Stimulated activated naive CD8-positive, alpha-beta T cell treated with anti-CD3 and anti-CD28 coated beads, Interleukin-15, Interleukin-2, amounts not matched to agents 100 ng/mL and 50 ng/mL, for 24 hours (primary cell): ENCODE data around the gene CYB5D1.
A peak's percentile ranks its signal among the peaks of the same experiment; 100 is the strongest.

Source experiments
- H3K27ac Mint-ChIP-seq: one replicate; pipeline ENCODE4 v1.8.0; 2021; ENCODE audit warnings: mild to moderate bottlenecking, mixed read lengths
- H3K27me3 Mint-ChIP-seq: one replicate; pipeline ENCODE4 v1.8.0; 2021; ENCODE audit warnings: mixed read lengths
- H3K36me3 Mint-ChIP-seq: one replicate; pipeline ENCODE4 v1.8.0; 2021; ENCODE audit warnings: low read depth, mixed read lengths
- H3K4me1 Mint-ChIP-seq: one replicate; pipeline ENCODE4 v1.8.0; 2021; ENCODE audit warnings: low read depth, mixed read lengths
- H3K4me3 Mint-ChIP-seq: one replicate; pipeline ENCODE4 v1.8.0; 2021; ENCODE audit warnings: mild to moderate bottlenecking, mixed read lengths
- H3K9me3 Mint-ChIP-seq: one replicate; pipeline ENCODE4 v1.8.0; 2021; ENCODE audit warnings: mixed read lengths

The CYB5D1 gene

DNA sequence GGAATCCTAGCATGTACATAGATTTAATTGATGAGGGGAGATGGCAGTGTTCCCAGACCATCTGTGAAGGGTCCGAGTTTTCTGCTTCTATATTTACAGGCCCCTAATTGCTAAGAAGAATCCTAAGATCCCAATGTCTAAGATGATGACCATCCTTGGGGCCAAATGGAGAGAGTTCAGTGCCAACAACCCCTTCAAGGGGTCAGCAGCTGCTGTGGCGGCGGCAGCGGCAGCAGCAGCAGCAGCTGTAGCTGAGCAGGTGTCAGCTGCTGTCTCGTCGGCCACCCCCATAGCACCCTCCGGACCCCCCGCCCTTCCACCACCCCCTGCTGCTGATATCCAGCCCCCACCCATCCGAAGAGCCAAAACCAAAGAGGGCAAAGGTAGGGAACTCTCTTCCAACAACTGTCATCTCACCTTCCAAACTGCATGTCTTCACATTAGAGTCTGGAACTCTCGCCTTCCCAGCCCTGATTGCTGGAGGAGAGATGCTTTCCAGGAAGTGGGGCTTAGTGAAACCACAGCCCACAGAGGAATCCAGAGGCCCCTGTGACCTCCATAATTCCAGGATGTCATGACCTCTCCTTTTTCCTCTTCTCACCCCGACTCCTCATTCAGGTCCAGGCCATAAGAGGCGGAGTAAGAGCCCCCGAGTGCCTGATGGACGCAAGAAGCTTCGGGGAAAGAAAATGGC is 35.5 kb downstream of the CYB5D1 start:
- H3K36me3 Mint-ChIP-seq, result peaks cover 72% of the 10 kb centered on the region
- H3K27ac Mint-ChIP-seq, result peak overlapping the region; percentile 23
- H3K9me3 Mint-ChIP-seq, result no peaks in the 10 kb centered on the region
- peaks cover 17% of the 10 kb centered on the region for H3K4me1 Mint-ChIP-seq
- no peak overlapping the region for H3K4me3 Mint-ChIP-seq
- no peaks in the 10 kb centered on the region for H3K27me3 Mint-ChIP-seq

GRCh38 chr17:7894226-7894625 is 36.4 kb downstream of the CYB5D1 start:
- H3K4me1 Mint-ChIP-seq, result peaks cover 17% of the 10 kb centered on the region
- H3K27ac Mint-ChIP-seq, result no peak overlapping the region
- H3K27me3 Mint-ChIP-seq, result no peaks in the 10 kb centered on the region
- H3K36me3 Mint-ChIP-seq, result peaks cover 81% of the 10 kb centered on the region
- no peaks in the 10 kb centered on the region for H3K9me3 Mint-ChIP-seq
- H3K4me3 Mint-ChIP-seq, result no peak overlapping the region

DNA sequence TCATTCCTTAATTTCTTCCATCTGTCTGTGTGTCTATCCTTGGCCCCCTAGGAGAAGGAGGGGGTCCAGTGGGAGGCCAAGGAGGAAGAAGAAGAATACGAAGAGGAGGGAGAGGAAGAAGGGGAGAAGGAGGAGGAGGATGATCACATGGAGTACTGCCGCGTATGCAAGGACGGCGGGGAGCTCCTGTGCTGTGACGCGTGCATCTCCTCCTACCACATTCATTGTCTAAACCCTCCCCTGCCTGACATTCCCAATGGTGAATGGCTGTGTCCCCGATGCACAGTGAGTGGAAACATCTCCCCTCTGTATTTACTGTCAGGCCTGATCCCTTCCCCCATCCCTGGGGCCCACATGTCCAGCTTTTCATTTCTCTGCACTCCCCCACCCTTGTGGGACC is 37.1 kb downstream of the CYB5D1 start:
- Mint-ChIP-seq H3K9me3 (no peaks in the 10 kb centered on the region), H3K27me3 (no peaks in the 10 kb centered on the region), H3K4me3 (no peak overlapping the region), H3K4me1 (peaks cover 17% of the 10 kb centered on the region), H3K36me3 (peaks cover 82% of the 10 kb centered on the region), H3K27ac (peak overlapping the region; percentile 13)

DNA sequence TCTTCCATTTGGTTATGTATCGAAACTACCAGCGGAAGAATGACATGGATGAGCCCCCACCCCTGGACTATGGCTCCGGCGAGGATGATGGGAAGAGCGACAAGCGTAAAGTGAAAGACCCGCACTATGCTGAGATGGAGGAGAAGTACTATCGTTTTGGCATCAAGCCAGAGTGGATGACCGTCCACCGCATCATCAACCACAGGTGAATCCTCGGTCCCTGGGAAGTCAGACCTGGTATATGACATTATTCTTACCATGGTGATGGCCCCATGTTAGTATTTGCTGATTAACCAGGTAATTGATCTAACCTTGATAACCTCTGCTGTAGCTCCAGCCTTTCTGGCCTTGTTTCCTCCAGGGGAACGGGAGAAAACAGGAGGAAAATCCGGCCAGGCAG is 39.3 kb downstream of the CYB5D1 start:
- Mint-ChIP-seq H3K27me3 (no peaks in the 10 kb centered on the region), H3K4me3 (no peak overlapping the region), H3K4me1 (peaks cover 13% of the 10 kb centered on the region), H3K9me3 (no peaks in the 10 kb centered on the region), H3K27ac (peak overlapping the region; percentile 88), H3K36me3 (peaks cover 73% of the 10 kb centered on the region)

GRCh38 chr17:7897773-7898172 is 40.0 kb downstream of the CYB5D1 start:
- H3K9me3 Mint-ChIP-seq, result no peaks in the 10 kb centered on the region
- H3K27me3 Mint-ChIP-seq, result no peaks in the 10 kb centered on the region
- peaks cover 76% of the 10 kb centered on the region for H3K36me3 Mint-ChIP-seq
- peak overlapping the region; percentile 88 for H3K27ac Mint-ChIP-seq
- peaks cover 13% of the 10 kb centered on the region for H3K4me1 Mint-ChIP-seq
- peak overlapping the region; percentile 7 for H3K4me3 Mint-ChIP-seq

DNA sequence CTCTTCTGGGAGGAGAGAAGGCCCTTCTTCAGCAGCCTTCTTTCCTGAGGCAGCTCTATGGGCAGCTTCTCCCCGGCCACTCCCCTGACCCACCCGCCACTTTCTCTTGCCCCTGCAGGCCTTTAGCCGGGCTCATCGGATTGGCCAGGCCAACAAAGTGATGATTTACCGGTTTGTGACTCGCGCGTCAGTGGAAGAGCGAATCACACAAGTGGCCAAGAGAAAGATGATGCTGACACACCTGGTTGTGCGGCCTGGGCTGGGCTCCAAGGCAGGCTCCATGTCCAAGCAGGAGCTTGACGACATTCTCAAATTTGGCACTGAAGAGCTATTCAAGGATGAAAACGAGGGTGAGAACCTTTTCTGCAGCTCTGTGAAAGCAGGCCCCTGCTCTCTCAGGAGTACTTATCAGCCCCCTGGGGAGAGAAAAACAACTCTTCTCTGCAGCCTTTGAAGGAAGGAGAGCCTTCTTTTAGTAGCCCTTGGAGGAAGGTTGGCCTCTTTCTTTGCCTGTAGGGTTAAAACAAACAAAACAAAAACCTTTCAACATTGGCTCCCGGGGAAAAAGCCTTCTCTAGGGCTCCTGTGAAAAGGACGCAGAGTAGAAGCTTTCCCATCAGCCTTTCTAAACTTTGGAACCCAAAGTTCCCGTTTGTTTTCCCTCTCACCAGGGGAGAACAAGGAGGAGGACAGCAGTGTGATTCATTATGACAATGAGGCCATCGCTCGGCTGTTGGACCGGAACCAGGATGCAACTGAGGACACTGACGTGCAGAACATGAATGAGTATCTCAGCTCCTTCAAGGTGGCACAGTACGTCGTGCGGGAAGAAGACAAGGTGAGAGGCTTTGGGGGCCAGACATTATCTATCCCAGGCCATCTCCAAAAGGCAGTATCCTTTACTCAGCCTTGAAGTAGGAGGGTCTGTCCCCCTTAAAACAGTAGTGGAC is 45.6 kb downstream of the CYB5D1 start:
- Mint-ChIP-seq H3K9me3 (no peaks in the 10 kb centered on the region), H3K27ac (no peak overlapping the region), H3K4me3 (no peak overlapping the region), H3K36me3 (peaks cover 71% of the 10 kb centered on the region), H3K27me3 (no peaks in the 10 kb centered on the region), H3K4me1 (no peaks in the 10 kb centered on the region)

DNA sequence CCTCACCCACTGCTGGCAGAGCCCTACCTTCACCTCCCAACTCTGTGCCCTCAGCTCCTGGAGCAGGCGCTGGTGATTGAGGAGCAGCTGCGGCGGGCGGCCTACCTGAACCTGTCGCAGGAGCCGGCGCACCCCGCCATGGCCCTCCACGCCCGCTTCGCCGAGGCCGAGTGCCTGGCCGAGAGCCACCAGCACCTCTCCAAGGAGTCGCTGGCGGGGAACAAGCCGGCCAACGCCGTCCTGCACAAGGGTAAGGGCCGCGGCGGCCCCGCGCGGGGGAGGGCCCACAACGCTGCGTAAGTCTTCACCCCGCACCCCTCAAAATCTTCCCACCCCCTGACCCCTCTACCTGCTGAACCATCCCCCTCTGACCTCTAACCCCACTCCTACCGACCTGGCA is 51.3 kb downstream of the CYB5D1 start:
- H3K27ac Mint-ChIP-seq, result no peak overlapping the region
- no peaks in the 10 kb centered on the region for H3K9me3 Mint-ChIP-seq
- no peaks in the 10 kb centered on the region for H3K27me3 Mint-ChIP-seq
- H3K4me3 Mint-ChIP-seq, result no peak overlapping the region
- peaks cover 11% of the 10 kb centered on the region for H3K4me1 Mint-ChIP-seq
- peaks cover 60% of the 10 kb centered on the region for H3K36me3 Mint-ChIP-seq

DNA sequence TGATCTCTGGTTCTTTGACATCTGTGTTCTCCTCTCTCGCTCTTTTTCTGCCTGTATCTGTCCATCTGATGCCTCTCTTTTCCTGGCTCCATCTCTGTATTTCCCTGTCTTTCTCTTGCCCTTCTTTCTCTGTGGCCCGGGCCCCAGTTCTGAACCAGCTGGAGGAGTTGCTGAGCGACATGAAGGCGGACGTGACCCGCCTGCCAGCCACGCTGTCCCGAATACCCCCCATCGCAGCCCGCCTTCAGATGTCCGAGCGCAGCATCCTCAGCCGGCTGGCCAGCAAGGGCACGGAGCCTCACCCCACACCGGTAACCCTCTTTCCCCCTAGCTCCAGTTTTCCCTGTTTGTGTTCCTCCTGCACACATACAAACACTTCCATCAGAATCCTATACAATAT is 52.5 kb downstream of the CYB5D1 start:
- no peak overlapping the region for H3K4me3 Mint-ChIP-seq
- H3K9me3 Mint-ChIP-seq, result no peaks in the 10 kb centered on the region
- peaks cover 20% of the 10 kb centered on the region for H3K4me1 Mint-ChIP-seq
- peaks cover 49% of the 10 kb centered on the region for H3K36me3 Mint-ChIP-seq
- no peak overlapping the region for H3K27ac Mint-ChIP-seq
- H3K27me3 Mint-ChIP-seq, result no peaks in the 10 kb centered on the region

GRCh38 chr17:7910711-7911110 is 52.9 kb downstream of the CYB5D1 start:
- Mint-ChIP-seq H3K36me3 (peaks cover 47% of the 10 kb centered on the region), H3K4me3 (no peak overlapping the region), H3K9me3 (no peaks in the 10 kb centered on the region), H3K27me3 (no peaks in the 10 kb centered on the region), H3K27ac (peak overlapping the region; percentile 23), H3K4me1 (peaks cover 24% of the 10 kb centered on the region)

- H3K36me3 Mint-ChIP-seq, result peaks cover 47% of the 10 kb centered on the region
- peak overlapping the region; percentile 23 for H3K27ac Mint-ChIP-seq
- H3K4me1 Mint-ChIP-seq, result peaks cover 24% of the 10 kb centered on the region
- no peaks in the 10 kb centered on the region for H3K9me3 Mint-ChIP-seq
- H3K4me3 Mint-ChIP-seq, result no peak overlapping the region
- H3K27me3 Mint-ChIP-seq, result no peaks in the 10 kb centered on the region
Measured at GRCh38 chr17:7911116-7911515, 53.3 kb downstream of the CYB5D1 start.
